ENCODE measurements around the gene CHMP1A. TPM values are rescaled to one million over a fixed set of nuclear protein-coding genes. Genes with fewer than 3 reads are reported as not detected.
"Not testable (repeated sequence)": the region's sequence is repeated elsewhere in the genome, so short reads cannot be mapped to it uniquely, and the experiment has no call there.

The CHMP1A gene
- total RNA-seq, 1 donor from 2014 or later = 38.2 TPM

GRCh38 chr16:89658221-89658879 is 842 bp upstream of the CHMP1A start:
- DNase-seq = no peak

- no peak for DNase-seq
Measured at GRCh38 chr16:89656435-89657121, 930 bp downstream of the CHMP1A start.

GRCh38 chr16:89655062-89655643 is 2.4 kb downstream of the CHMP1A start:
- DNase-seq = no peak

GRCh38 chr16:89653656-89654295 is 3.7 kb downstream of the CHMP1A start:
- DNase-seq = no peak

- no peak for DNase-seq
Measured at GRCh38 chr16:89651584-89651983, 5.9 kb downstream of the CHMP1A start.

- DNase-seq = no peak
Measured at GRCh38 chr16:89646906-89647305, 10.6 kb downstream of the CHMP1A start.

- no peak for DNase-seq
Measured at GRCh38 chr16:89646270-89646669, 11.2 kb downstream of the CHMP1A start.

- DNase-seq = no peak
Measured at GRCh38 chr16:89645122-89645521, 12.4 kb downstream of the CHMP1A start.

- DNase-seq = no peak
Measured at GRCh38 chr16:89643769-89644300, 13.7 kb downstream of the CHMP1A start.

GRCh38 chr16:89642574-89642973 is 14.9 kb downstream of the CHMP1A start:
- DNase-seq = no peak

GRCh38 chr16:89641458-89642119 is 15.9 kb downstream of the CHMP1A start:
- DNase-seq = no peak

- no peak for DNase-seq
Measured at GRCh38 chr16:89639385-89639784, 18.1 kb downstream of the CHMP1A start.

- no peak for DNase-seq
Measured at GRCh38 chr16:89638455-89638854, 19.1 kb downstream of the CHMP1A start.

- DNase-seq = no peak
Measured at GRCh38 chr16:89637379-89637778, 20.1 kb downstream of the CHMP1A start.

GRCh38 chr16:89636663-89637062 is 20.8 kb downstream of the CHMP1A start:
- no peak for DNase-seq

- DNase-seq = not testable (repeated sequence)
Measured at GRCh38 chr16:89634463-89635385, 22.8 kb downstream of the CHMP1A start.

- no peak for DNase-seq
Measured at GRCh38 chr16:89633064-89633631, 24.4 kb downstream of the CHMP1A start.

GRCh38 chr16:89629827-89630610 is 27.5 kb downstream of the CHMP1A start:
- no peak for DNase-seq

GRCh38 chr16:89624777-89625761 is 32.4 kb downstream of the CHMP1A start:
- no peak for DNase-seq

Data from skin of body (tissue), 2 donors.